Lower lobe of right lung (tissue), 2 donors: ENCODE results near the gene RRBP1. TPM values are rescaled to one million over a fixed set of nuclear protein-coding genes. Genes with fewer than 3 reads are reported as not detected.
"Not testable (repeated sequence)": the region's sequence is repeated elsewhere in the genome, so short reads cannot be mapped to it uniquely, and the experiment has no call there.

Experiments
- ATAC-seq, 2 donors: fragments of 200-7000 bp; cut with Tn5 transposase; one replicate each; pipeline ENCODE4 v1.9.1; 2020 to 2022; ENCODE audit warnings: mild to moderate bottlenecking in 2 of 2, moderate library complexity in 2 of 2
- DNase-seq: peaks from one replicate; pipeline ENCODE4 v3.0.0-alpha.2; 2020
- H3K27ac ChIP-seq: fragments of 200-600 bp; one replicate; pipeline ENCODE4 v1.8.0; 2022
- H3K27me3 ChIP-seq: fragments of 200-600 bp; one replicate; pipeline ENCODE4 v1.8.0; 2022; ENCODE audit warnings: low read depth
- H3K36me3 ChIP-seq: fragments of 200-600 bp; one replicate; pipeline ENCODE4 v1.8.0; 2022; ENCODE audit warnings: mild to moderate bottlenecking
- H3K4me1 ChIP-seq: fragments of 200-600 bp; one replicate; pipeline ENCODE4 v1.8.0; 2022
- H3K4me3 ChIP-seq: fragments of 200-600 bp; one replicate; pipeline ENCODE4 v1.8.0; 2022; ENCODE audit warnings: mild to moderate bottlenecking
- H3K9me3 ChIP-seq: fragments of 200-600 bp; one replicate; pipeline ENCODE4 v1.8.0; 2022
- CTCF ChIP-seq: fragments of 200-600 bp; IDR thresholded peaks from one replicate; pipeline ENCODE4 v1.8.0; 2022; ENCODE audit warnings: antibody characterized with exemption, mild to moderate bottlenecking
- intact Hi-C: fragments of 100-400 bp; cut with DNase I; formaldehyde crosslinking; loops from one replicate; pipeline ENCODE4 v1.11.0; 2022
- total RNA-seq: library from RNA; stranded (reverse); fragmentation: NEBNext Ultra II Directional; extraction: Animal tissue kit (Norgen Biotek cat#: 25700); gene quantifications from one replicate; pipeline ENCODE4 v1.2.1, GENCODE V29; 2021
- donor health status: DM: no; HTN: yes; CAD: no; lungs with severe emphysema.

RRBP1 gene
- total RNA-seq, 1 donor from 2014 or later, result 138 TPM

- intact Hi-C loops, result no loop called here
- ATAC-seq, result no peak
- H3K9me3 ChIP-seq, result no peaks in the 10 kb centered on the region
These were observed 30.2 kb upstream of the RRBP1 start for GRCh38 chr20:17712201-17712600.

GRCh38 chr20:17711267-17711627 is 29.2 kb upstream of the RRBP1 start:
- no peaks in the 10 kb centered on the region for H3K36me3 ChIP-seq
- H3K4me3 ChIP-seq, result no peak overlapping the region
- ATAC-seq (no peak), DNase-seq (no peak)
- H3K27me3 ChIP-seq, result no peaks in the 10 kb centered on the region
- intact Hi-C loops, result no loop called here
- H3K27ac ChIP-seq, result no peak overlapping the region
- TF ChIP-seq CTCF, result no peak
- no peaks in the 10 kb centered on the region for H3K9me3 ChIP-seq
- H3K4me1 ChIP-seq, result no peaks in the 10 kb centered on the region

More at GRCh38 chr20:17712201-17712600, 30.2 kb upstream of the RRBP1 start:
- TF ChIP-seq CTCF, result no peak
- no peak for DNase-seq
- no peak overlapping the region for H3K27ac ChIP-seq
- no peak overlapping the region for H3K4me3 ChIP-seq
- H3K36me3 ChIP-seq, result no peaks in the 10 kb centered on the region
- no peaks in the 10 kb centered on the region for H3K4me1 ChIP-seq
- H3K27me3 ChIP-seq, result no peaks in the 10 kb centered on the region

GRCh38 chr20:17710379-17711266 is 28.6 kb upstream of the RRBP1 start:
- Histone ChIP-seq H3K4me3 (no peak overlapping the region), H3K27ac (no peak overlapping the region), H3K4me1 (no peaks in the 10 kb centered on the region), H3K36me3 (no peaks in the 10 kb centered on the region), H3K9me3 (no peaks in the 10 kb centered on the region), H3K27me3 (no peaks in the 10 kb centered on the region)
- intact Hi-C loops, result no loop called here
- ATAC-seq (no peak), DNase-seq (no peak)
- TF ChIP-seq CTCF, result no peak

GRCh38 chr20:17709361-17710293 is 27.6 kb upstream of the RRBP1 start:
- DNase-seq (no peak), ATAC-seq (peak in 1 of 2 donors; percentile 13)
- H3K4me3 ChIP-seq, result no peak overlapping the region
- no peaks in the 10 kb centered on the region for H3K27me3 ChIP-seq
- intact Hi-C loops, result no loop called here
- no peaks in the 10 kb centered on the region for H3K9me3 ChIP-seq
- no peak overlapping the region for H3K27ac ChIP-seq
- no peaks in the 10 kb centered on the region for H3K36me3 ChIP-seq
- no peaks in the 10 kb centered on the region for H3K4me1 ChIP-seq
- no peak for TF ChIP-seq CTCF

DNA sequence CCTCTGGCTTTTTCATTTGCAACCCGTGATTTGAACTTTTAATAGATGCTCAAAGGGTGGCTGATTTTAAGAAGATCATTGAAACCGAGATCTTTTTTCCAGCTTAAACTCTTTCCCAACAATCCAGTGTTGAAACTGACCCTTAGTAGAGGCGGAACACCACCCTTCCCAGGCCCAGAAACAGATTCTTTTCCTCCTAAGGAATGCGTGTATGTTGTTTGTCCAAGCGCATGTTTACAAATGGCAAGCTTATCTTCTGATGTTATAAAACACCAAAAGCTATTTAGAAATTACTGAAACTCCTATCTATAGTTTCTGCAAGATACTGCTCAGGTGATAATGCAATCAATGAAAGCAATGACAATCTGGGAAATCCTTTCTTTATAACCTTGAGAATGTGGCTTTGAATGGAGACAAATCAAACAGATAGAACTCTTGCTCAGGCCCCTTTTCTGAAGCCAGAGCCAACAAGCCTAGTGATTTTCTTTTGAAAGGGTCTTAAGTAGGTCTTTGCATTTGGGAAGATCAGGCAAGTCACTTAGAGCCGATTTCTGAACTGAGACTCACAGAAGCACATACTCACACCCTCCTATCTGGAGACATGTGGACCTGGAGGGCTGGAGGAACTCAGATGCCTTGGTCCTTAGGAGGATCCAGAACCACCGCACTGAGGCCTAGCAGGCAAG is 26.8 kb upstream of the RRBP1 start:
- H3K9me3 ChIP-seq, result no peaks in the 10 kb centered on the region
- H3K27me3 ChIP-seq, result no peaks in the 10 kb centered on the region
- H3K27ac ChIP-seq, result no peak overlapping the region
- DNase-seq, result no peak
- H3K4me3 ChIP-seq, result no peak overlapping the region
- no peaks in the 10 kb centered on the region for H3K4me1 ChIP-seq
- no peaks in the 10 kb centered on the region for H3K36me3 ChIP-seq
- no peak for ATAC-seq
- intact Hi-C loops, result no loop called here
- no peak for TF ChIP-seq CTCF

GRCh38 chr20:17707951-17708350 is 25.9 kb upstream of the RRBP1 start:
- intact Hi-C loops, H3K27ac ChIP-seq, H3K9me3 ChIP-seq: not testable (repeated sequence)

More at GRCh38 chr20:17707951-17708350, 25.9 kb upstream of the RRBP1 start:
- H3K36me3 ChIP-seq, ATAC-seq, DNase-seq, H3K4me3 ChIP-seq, H3K4me1 ChIP-seq, H3K27me3 ChIP-seq: not testable (repeated sequence)
